WTC11 (cell line): ENCODE measurements around the gene TRIAP1.

ENCODE experiments used
- AR ChIP-seq: fragments of 250-450 bp; sonication (Bioruptor Pico); IDR thresholded peaks from 2 replicates; pipeline ENCODE4 v1.9.0; 2021; ENCODE audit warnings: mild to moderate bottlenecking
- CTCF ChIP-seq: fragments of 200-600 bp; IDR thresholded peaks from 2 replicates; pipeline ENCODE4 v1.8.0; 2022; ENCODE audit warnings: antibody characterized with exemption
- ELF4 ChIP-seq: sonication (generic); formaldehyde crosslinking; IDR thresholded peaks from 2 replicates; pipeline ENCODE4 v1.8.1; 2022; ENCODE audit warnings: low read depth, mild to moderate bottlenecking, moderate library complexity, missing genetic modification reagents
- GABPB1 ChIP-seq: sonication (generic); formaldehyde crosslinking; IDR thresholded peaks from 2 replicates; pipeline ENCODE4 v1.8.1; 2023; ENCODE audit warnings: mild to moderate bottlenecking, missing genetic modification reagents
- HMGXB4 ChIP-seq: sonication (generic); formaldehyde crosslinking; IDR thresholded peaks from 2 replicates; pipeline ENCODE4 v1.8.1; 2023; ENCODE audit warnings: mild to moderate bottlenecking, moderate library complexity, missing genetic modification reagents
- MAX ChIP-seq: sonication (generic); formaldehyde crosslinking; IDR thresholded peaks from 2 replicates; pipeline ENCODE4 v1.8.0; 2022; ENCODE audit warnings: mild to moderate bottlenecking, missing genetic modification reagents
- NFYB ChIP-seq: sonication (generic); formaldehyde crosslinking; conservative IDR thresholded peaks from 2 replicates; pipeline ENCODE4 v1.8.0; 2022; ENCODE audit warnings: low read depth, missing genetic modification reagents
- TEAD4 ChIP-seq: sonication (generic); formaldehyde crosslinking; IDR thresholded peaks from 2 replicates; pipeline ENCODE4 v1.8.0; 2022; ENCODE audit warnings: mild to moderate bottlenecking, missing genetic modification reagents
- ZNF138 ChIP-seq: sonication (generic); formaldehyde crosslinking; conservative IDR thresholded peaks from 2 replicates; pipeline ENCODE4 v1.8.1; 2022; ENCODE audit warnings: mild to moderate bottlenecking, moderate library complexity, missing genetic modification reagents

- no peak for TF ChIP-seq CTCF
- no peak for TF ChIP-seq ELF4
- TF ChIP-seq MAX (CRISPR knock-in tag): no peak
- no peak for TF ChIP-seq HMGXB4 (CRISPR knock-in tag)
- no peak for TF ChIP-seq AR
- TF ChIP-seq TEAD4 (CRISPR knock-in tag): no peak
- TF ChIP-seq ZNF138 (CRISPR knock-in tag): no peak
- TF ChIP-seq GABPB1 (CRISPR knock-in tag): no peak
- no peak for TF ChIP-seq NFYB (CRISPR knock-in tag)
These were observed 1.5 kb downstream of the TRIAP1 start for GRCh38 chr12:120444676-120445075.
